Caco-2 (cell line): ENCODE results near the gene FOXN3. TPM values are rescaled to one million over a fixed set of nuclear protein-coding genes. Genes with fewer than 3 reads are reported as not detected.

Experiments used
- BruUV-seq: library from RNA; stranded (reverse); fragments of 400-500 nt; replicated peaks from 2 replicates; lab custom pipeline; 2021; lab: Mats Ljungman, UMichigan
- CTCF ChIA-PET: fragments of 300-600 bp; sonication (Branson Sonifier 250); formaldehyde crosslinking; loops from one replicate; lab custom pipeline; 2022; ENCODE audit warnings: antibody characterized with exemption; lab: Charles Lee
- POLR2A ChIA-PET: fragments of 300-600 bp; sonication (Branson Sonifier 250); formaldehyde crosslinking; loops from one replicate; lab custom pipeline; 2022; ENCODE audit warnings: antibody characterized with exemption; lab: Charles Lee
- DNase-seq, 2 experiments: peaks; one replicate each; pipeline versions ENCODE4 v3.0.0 to v3.0.0-alpha.2; 2020 to 2022
- H3K27me3 ChIP-seq: replicated peaks from 2 replicates; pipeline ENCODE4 v1.6.0; 2011; ENCODE audit warnings: low read length; ENCODE audit not compliant: control insufficient read depth, insufficient read depth
- H3K36me3 ChIP-seq: 2 replicates; pipeline ENCODE4 v1.5.1; 2011; ENCODE audit warnings: low read length; ENCODE audit not compliant: control insufficient read depth, insufficient read depth
- H3K4me1 ChIP-seq: fragments of 250-450 bp; sonication (Bioruptor Pico); 2 replicates; pipeline ENCODE4 v1.5.1; 2020; ENCODE audit warnings: mild to moderate bottlenecking
- H3K4me3 ChIP-seq: 2 replicates; pipeline ENCODE4 v1.5.1; 2011; ENCODE audit warnings: low read depth, mild to moderate bottlenecking, control low read depth, low read length
- H3K9me3 ChIP-seq: fragments of 250-450 bp; sonication (Bioruptor Pico); 2 replicates; pipeline ENCODE4 v1.5.1; 2020; ENCODE audit warnings: mild to moderate bottlenecking, moderate library complexity
- H3K27ac Mint-ChIP-seq: one replicate; pipeline ENCODE4 v1.8.0; 2022; ENCODE audit warnings: mixed read lengths; ENCODE audit not compliant: unreplicated experiment
- H3K27me3 Mint-ChIP-seq: one replicate; pipeline ENCODE4 v1.8.0; 2022; ENCODE audit warnings: mixed read lengths; ENCODE audit not compliant: insufficient read depth, unreplicated experiment
- H3K36me3 Mint-ChIP-seq: one replicate; pipeline ENCODE4 v1.8.0; 2022; ENCODE audit warnings: mild to moderate bottlenecking, mixed read lengths; ENCODE audit not compliant: insufficient read depth, unreplicated experiment
- H3K4me1 Mint-ChIP-seq: one replicate; pipeline ENCODE4 v1.8.0; 2022; ENCODE audit warnings: low read depth, mixed read lengths; ENCODE audit not compliant: unreplicated experiment
- H3K4me3 Mint-ChIP-seq: one replicate; pipeline ENCODE4 v1.8.0; 2022; ENCODE audit warnings: mild to moderate bottlenecking, moderate library complexity, mixed read lengths; ENCODE audit not compliant: unreplicated experiment
- H3K9me3 Mint-ChIP-seq: one replicate; pipeline ENCODE4 v1.8.0; 2022; ENCODE audit warnings: mixed read lengths; ENCODE audit not compliant: unreplicated experiment
- intact Hi-C: fragments of 100-400 bp; cut with micrococcal nuclease; formaldehyde crosslinking; loops from one replicate; pipeline ENCODE4 v1.10.0; 2022; ENCODE audit not compliant: unreplicated experiment
- total RNA-seq: library from RNA; stranded (reverse); gene quantifications from 2 replicates; pipeline ENCODE4 v1.2.3, GENCODE V29; 2022
- TF ChIP-seq, protein P1 (sequence below), 2 experiments: fragments of 200-600 bp in 1 of 2; IDR thresholded peaks; 1 replicate in 1 of 2; 2 replicates in 1 of 2; pipeline versions ENCODE4 v1.5.1 to v1.8.0; 2011 to 2022; ENCODE audit warnings: antibody characterized with exemption in 1 of 2, control low read depth in 1 of 2, inconsistent platforms in 1 of 2, low read depth in 1 of 2, low read length in 1 of 2, mild to moderate bottlenecking in 1 of 2, moderate library complexity in 1 of 2; ENCODE audit not compliant: insufficient read depth in 1 of 2, severe bottlenecking in 1 of 2, unreplicated experiment in 1 of 2

Gene FOXN3
- total RNA-seq, 1 experiment from 2014 or later = 20.6 TPM

DNA sequence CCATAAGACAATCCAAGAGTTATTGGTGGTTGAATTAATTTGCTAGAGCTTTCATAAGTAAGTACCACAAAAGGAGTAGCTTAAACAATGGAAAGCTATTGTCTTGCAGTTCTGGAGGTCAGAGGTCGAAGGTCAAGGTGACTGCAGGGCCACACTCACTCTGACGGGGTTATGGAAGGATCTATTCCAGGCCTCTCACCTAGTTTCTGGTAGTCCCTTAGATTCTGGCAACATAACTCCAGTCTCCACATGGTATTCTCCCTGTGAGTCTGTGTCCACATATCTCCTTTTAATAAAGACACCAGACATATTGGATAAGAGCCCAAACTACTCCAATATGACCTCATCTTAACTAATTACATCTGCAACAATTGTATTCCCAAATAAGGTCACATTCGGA, 273.4 kb downstream of the FOXN3 start:
- H3K4me1 ChIP-seq = no peaks in the 10 kb centered on the region
- ChIA-PET CTCF (no interaction called here), POLR2A (no interaction called here)
- TF ChIP-seq, protein P1, sequence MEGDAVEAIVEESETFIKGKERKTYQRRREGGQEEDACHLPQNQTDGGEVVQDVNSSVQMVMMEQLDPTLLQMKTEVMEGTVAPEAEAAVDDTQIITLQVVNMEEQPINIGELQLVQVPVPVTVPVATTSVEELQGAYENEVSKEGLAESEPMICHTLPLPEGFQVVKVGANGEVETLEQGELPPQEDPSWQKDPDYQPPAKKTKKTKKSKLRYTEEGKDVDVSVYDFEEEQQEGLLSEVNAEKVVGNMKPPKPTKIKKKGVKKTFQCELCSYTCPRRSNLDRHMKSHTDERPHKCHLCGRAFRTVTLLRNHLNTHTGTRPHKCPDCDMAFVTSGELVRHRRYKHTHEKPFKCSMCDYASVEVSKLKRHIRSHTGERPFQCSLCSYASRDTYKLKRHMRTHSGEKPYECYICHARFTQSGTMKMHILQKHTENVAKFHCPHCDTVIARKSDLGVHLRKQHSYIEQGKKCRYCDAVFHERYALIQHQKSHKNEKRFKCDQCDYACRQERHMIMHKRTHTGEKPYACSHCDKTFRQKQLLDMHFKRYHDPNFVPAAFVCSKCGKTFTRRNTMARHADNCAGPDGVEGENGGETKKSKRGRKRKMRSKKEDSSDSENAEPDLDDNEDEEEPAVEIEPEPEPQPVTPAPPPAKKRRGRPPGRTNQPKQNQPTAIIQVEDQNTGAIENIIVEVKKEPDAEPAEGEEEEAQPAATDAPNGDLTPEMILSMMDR (IDR thresholded peaks at IDR 0.05; ENCODE audit: insufficient read depth in 1 of 2, low read depth in 1 of 2, low read length in 1 of 2, severe bottlenecking in 1 of 2, unreplicated experiment in 1 of 2) = no peak
- intact Hi-C loops = no loop called here
- no peak overlapping the region for H3K27ac Mint-ChIP-seq
- DNase-seq = no peak
- no peak overlapping the region for H3K4me3 Mint-ChIP-seq
- no TSS peak for BruUV-seq
- H3K27me3 ChIP-seq = no peaks in the 10 kb centered on the region; the same call in 1 of the 2 replicates
- H3K36me3 Mint-ChIP-seq = no peaks in the 10 kb centered on the region
- no peaks in the 10 kb centered on the region for H3K9me3 Mint-ChIP-seq
- no peak overlapping the region for H3K4me3 ChIP-seq
- H3K9me3 ChIP-seq = no peaks in the 10 kb centered on the region; the same call in 1 of the 2 replicates
- H3K4me1 Mint-ChIP-seq = peaks cover 12% of the 10 kb centered on the region
- H3K36me3 ChIP-seq = no peaks in the 10 kb centered on the region
- peaks cover 13% of the 10 kb centered on the region for H3K27me3 Mint-ChIP-seq

GRCh38 chr14:89142366-89142765, 274.7 kb downstream of the FOXN3 start:
- H3K27me3 Mint-ChIP-seq = peaks cover 13% of the 10 kb centered on the region
- Histone ChIP-seq H3K4me1 (no peaks in the 10 kb centered on the region), H3K9me3 (no peaks in the 10 kb centered on the region; the same call in 1 of the 2 replicates), H3K27me3 (no peaks in the 10 kb centered on the region; the same call in 1 of the 2 replicates), H3K36me3 (no peaks in the 10 kb centered on the region), H3K4me3 (no peak overlapping the region)
- H3K4me3 Mint-ChIP-seq = no peak overlapping the region
- intact Hi-C loops = no loop called here
- peaks cover 12% of the 10 kb centered on the region for H3K4me1 Mint-ChIP-seq
- H3K9me3 Mint-ChIP-seq = peaks cover under 1% of the 10 kb centered on the region
- no peak overlapping the region for H3K27ac Mint-ChIP-seq
- ChIA-PET CTCF (no interaction called here), POLR2A (no interaction called here)
- BruUV-seq = no TSS peak
- TF ChIP-seq, protein P1 (IDR thresholded peaks at IDR 0.05; ENCODE audit: insufficient read depth in 1 of 2, low read depth in 1 of 2, low read length in 1 of 2, severe bottlenecking in 1 of 2, unreplicated experiment in 1 of 2) = no peak
- no peak for DNase-seq
- no peaks in the 10 kb centered on the region for H3K36me3 Mint-ChIP-seq

GRCh38 chr14:89141862-89142261, 275.2 kb downstream of the FOXN3 start:
- Histone ChIP-seq H3K4me3 (no peak overlapping the region), H3K36me3 (no peaks in the 10 kb centered on the region), H3K4me1 (no peaks in the 10 kb centered on the region), H3K9me3 (no peaks in the 10 kb centered on the region; the same call in 1 of the 2 replicates), H3K27me3 (no peaks in the 10 kb centered on the region; the same call in 1 of the 2 replicates)
- ChIA-PET CTCF (no interaction called here), POLR2A (no interaction called here)
- TF ChIP-seq, protein P1 (IDR thresholded peaks at IDR 0.05; ENCODE audit: insufficient read depth in 1 of 2, low read depth in 1 of 2, low read length in 1 of 2, severe bottlenecking in 1 of 2, unreplicated experiment in 1 of 2) = no peak
- no peak for DNase-seq
- no TSS peak for BruUV-seq
- Mint-ChIP-seq H3K9me3 (peaks cover 5% of the 10 kb centered on the region), H3K4me3 (no peak overlapping the region), H3K36me3 (no peaks in the 10 kb centered on the region), H3K27me3 (peaks cover 10% of the 10 kb centered on the region), H3K4me1 (peaks cover 12% of the 10 kb centered on the region), H3K27ac (no peak overlapping the region)
- intact Hi-C loops = no loop called here
